Hepatocyte (in vitro differentiated cells): ENCODE data around the gene STXBP6.

Experiments used
- CTCF ChIP-seq: fragments of 200-600 bp; sonication (generic); IDR thresholded peaks from 2 replicates; pipeline ENCODE4 v1.5.1; 2016; ENCODE audit warnings: antibody characterized with exemption, mild to moderate bottlenecking; ENCODE audit not compliant: poor library complexity
- EZH2 ChIP-seq: fragments of 200-600 bp; sonication (generic); IDR thresholded peaks from 2 replicates; pipeline ENCODE4 v1.6.1; 2016; ENCODE audit warnings: antibody characterized with exemption, mild to moderate bottlenecking, borderline replicate concordance
- EZH2phosphoT487 ChIP-seq: fragments of 200-600 bp; sonication (generic); IDR thresholded peaks from one replicate; pipeline ENCODE4 v1.6.1; 2018; ENCODE audit warnings: antibody characterized with exemption, mild to moderate bottlenecking, low read depth, moderate library complexity; ENCODE audit not compliant: unreplicated experiment, severe bottlenecking

- TF ChIP-seq CTCF (no peak), EZH2 (no peak), EZH2phosphoT487 (no peak)
Observed at GRCh38 chr14:24816929-24817211, 233.1 kb downstream of the STXBP6 start.
